C4-2B (cell line): Measurements from ENCODE around the gene ESYT1.
A peak's percentile ranks its signal among the peaks of the same experiment; 100 is the strongest.

Source experiments
- H3K27ac ChIP-seq: fragments of 450-650 bp; 2 replicates; pipeline ENCODE4 v1.5.1; 2017
- ZFX ChIP-seq: fragments of 450-650 bp; IDR thresholded peaks from 2 replicates; pipeline ENCODE4 v1.6.1; 2017
- TF ChIP-seq, protein P1 (sequence below): fragments of 450-650 bp; conservative IDR thresholded peaks from 2 replicates; pipeline ENCODE4 v1.5.1; 2017; ENCODE audit warnings: mild to moderate bottlenecking

Gene ESYT1

DNA sequence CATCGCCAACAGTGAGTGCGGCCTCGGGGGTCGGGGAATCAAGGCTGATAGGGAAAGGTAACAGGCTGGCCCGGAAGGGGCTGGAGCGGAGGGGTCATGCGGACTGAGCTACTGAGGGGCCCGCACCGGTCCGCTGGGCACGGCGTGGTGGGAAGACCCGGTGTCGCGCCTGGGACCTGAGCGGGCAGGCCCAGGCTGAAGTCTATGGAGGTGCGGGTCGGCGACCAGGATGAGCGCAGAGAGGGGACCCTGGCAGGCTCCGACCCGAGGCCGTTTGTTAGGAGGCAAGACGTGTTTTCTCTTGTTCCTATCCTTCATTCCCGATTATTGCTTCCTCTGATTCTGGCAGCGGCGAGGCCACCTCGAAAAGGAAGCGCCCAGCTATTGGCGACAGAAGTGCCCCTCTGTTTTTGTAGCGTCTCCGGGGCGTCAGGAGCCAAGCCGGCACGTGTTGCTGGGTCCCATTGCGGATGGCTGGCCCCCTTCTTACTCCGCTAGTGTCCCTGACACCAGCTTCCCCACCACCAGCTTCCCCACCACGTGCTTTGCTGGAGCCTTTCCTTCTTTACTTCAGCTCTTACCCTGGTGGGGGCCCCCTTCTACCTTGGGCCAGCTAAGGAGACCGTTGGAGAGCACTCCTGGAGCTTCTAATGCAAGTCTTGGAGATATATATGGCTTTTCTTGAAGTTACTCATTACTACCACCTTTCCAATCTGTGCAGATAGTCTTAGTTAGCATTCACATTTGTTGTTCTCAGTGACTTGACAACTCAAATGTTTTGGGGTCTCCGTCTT lies 23.1 kb upstream of the ESYT1 start:
- TF ChIP-seq, protein P1, sequence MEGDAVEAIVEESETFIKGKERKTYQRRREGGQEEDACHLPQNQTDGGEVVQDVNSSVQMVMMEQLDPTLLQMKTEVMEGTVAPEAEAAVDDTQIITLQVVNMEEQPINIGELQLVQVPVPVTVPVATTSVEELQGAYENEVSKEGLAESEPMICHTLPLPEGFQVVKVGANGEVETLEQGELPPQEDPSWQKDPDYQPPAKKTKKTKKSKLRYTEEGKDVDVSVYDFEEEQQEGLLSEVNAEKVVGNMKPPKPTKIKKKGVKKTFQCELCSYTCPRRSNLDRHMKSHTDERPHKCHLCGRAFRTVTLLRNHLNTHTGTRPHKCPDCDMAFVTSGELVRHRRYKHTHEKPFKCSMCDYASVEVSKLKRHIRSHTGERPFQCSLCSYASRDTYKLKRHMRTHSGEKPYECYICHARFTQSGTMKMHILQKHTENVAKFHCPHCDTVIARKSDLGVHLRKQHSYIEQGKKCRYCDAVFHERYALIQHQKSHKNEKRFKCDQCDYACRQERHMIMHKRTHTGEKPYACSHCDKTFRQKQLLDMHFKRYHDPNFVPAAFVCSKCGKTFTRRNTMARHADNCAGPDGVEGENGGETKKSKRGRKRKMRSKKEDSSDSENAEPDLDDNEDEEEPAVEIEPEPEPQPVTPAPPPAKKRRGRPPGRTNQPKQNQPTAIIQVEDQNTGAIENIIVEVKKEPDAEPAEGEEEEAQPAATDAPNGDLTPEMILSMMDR = no peak
- peak; percentile 23; the same call in 1 of the 2 replicates for TF ChIP-seq ZFX
- H3K27ac ChIP-seq = peak overlapping the region; percentile 97

DNA sequence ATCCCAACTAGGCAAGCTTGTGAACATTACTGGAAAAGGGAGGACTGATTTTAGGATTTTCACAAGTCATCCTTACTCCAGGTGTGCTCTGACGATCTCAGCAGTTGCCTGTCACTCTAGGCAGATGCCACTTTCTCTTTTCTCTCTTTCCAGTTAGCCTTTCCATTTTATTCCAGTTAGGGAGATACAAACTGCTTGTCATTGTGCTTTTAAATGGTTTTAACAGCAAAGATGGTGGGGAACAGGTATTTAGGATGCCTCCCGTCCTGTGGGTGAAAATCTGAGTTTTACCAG lies 22.5 kb upstream of the ESYT1 start:
- no peak for TF ChIP-seq ZFX
- TF ChIP-seq, protein P1 = no peak
- H3K27ac ChIP-seq = peak overlapping the region; percentile 97

DNA sequence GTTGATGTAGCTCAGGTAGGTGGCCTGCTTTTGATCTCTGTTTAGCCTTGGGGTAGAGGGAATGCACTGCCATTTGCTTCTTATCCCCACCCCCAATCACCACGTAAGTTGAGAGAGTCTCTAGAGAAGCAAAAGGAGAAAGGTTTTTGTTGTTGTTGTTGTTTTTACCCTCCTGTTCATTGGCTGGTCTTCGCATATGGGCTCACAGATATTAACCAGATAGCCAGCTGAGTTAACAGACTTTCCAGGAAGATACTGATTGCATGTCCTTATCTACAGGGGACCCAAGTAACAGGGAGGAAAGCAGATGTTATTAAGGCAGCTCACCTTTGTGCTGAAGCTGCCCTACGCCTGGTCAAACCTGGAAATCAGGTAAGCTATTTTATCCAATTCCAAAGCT lies 20.8 kb upstream of the ESYT1 start:
- no peak overlapping the region for H3K27ac ChIP-seq
- no peak for TF ChIP-seq ZFX
- TF ChIP-seq, protein P1 = no peak

DNA sequence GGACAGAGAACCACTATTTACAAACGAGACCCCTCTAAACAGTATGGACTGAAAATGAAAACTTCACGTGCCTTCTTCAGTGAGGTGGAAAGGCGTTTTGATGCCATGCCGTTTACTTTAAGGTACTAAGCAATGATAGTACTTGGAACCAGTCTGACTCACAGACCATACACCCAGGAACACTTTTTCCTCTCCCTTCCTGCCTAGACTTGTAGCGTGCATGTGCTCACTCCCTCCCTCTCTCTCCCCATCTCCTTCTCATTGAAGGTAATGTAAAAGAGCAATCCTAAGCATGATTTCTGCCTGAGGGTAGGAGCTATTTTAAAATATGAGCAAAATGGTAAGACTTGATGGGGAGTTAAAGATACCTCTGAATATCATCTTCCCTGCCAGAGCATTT lies 17.5 kb upstream of the ESYT1 start:
- H3K27ac ChIP-seq = no peak overlapping the region
- TF ChIP-seq, protein P1 = no peak
- no peak for TF ChIP-seq ZFX

DNA sequence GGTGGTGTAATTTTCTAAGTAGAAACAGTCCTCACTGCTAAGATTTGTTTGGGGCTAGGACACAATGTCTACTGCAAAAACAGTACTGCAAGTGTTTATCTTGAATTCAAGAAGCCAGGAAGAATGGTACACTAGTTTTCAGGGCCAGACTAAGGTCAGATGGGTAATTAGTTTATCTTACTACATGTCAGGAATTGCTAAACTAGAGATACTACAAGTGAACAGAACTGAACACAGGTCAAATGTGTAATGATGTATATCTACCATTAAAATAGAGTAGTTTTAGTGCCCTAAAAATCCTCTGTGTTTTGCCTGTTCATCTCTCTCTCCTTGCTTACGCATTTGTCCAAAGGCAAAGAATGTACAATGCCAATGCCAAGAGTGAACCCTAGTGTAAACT lies 14.0 kb upstream of the ESYT1 start:
- TF ChIP-seq ZFX = no peak
- TF ChIP-seq, protein P1 = no peak
- H3K27ac ChIP-seq = no peak overlapping the region

DNA sequence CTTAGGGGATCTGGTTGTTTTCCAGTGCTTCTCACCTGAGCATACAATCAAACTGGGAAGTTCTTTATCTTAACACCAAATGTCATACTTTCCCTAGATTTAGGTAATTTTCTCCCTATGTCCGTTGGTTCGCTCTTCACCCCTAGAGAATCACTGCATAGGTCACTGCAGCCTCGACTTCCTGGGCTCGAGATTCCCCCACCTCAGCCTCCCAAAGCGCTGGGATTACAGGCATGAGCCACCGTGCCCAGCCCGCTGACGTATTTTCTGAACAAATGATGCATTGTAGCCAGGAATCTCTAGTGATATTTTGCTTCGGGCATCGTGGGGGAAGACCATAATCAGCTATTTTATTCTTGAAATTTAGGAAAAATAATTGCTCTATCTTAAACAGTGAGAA lies 12.7 kb upstream of the ESYT1 start:
- H3K27ac ChIP-seq = peak overlapping the region; percentile 96
- TF ChIP-seq, protein P1 = no peak
- no peak for TF ChIP-seq ZFX

DNA sequence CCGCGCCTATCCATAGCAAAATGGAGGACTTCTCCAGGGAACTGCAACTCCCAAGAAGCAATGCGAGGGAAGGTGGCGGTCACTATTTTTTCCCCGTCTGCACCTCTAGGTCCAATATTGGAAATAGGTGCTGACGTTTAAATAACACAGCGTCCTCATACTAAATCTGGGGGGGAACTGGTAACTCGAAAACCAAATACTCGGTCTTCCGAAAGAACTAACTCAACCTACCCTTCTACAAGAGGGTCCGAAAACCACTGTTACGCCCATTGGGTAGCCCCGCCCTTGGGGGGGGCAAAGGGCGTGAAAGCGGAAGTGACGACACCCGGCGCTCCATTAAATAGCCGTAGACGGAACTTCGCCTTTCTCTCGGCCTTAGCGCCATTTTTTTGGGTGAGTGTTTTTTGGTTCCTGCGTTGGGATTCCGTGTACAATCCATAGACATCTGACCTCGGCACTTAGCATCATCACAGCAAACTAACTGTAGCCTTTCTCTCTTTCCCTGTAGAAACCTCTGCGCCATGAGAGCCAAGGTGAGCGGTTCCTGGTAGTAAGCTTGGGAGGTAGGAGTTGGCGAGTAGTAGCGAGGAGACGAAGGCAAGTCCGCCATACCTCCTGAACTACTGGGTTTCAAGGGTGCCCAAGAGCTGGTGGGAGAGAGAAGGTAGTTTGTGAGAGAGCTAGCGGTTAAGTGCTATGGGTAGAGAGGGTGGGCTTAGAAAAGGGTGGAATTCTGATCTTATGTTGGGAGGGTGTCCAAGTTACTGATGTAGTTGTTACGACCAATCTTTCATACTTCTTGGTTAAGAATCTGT lies 11.6 kb upstream of the ESYT1 start, which contains the start of gene RPL41:
TSS of gene RPL41 (plus strand) at position 367 of the 815 bp plus-strand sequence.
- TF ChIP-seq, protein P1 = no peak
- TF ChIP-seq ZFX = 0 out of 2 replicates have a peak, but pooled peaks have one; percentile 19
- H3K27ac ChIP-seq = peak within 1 kb of the TSS; percentile 96

DNA sequence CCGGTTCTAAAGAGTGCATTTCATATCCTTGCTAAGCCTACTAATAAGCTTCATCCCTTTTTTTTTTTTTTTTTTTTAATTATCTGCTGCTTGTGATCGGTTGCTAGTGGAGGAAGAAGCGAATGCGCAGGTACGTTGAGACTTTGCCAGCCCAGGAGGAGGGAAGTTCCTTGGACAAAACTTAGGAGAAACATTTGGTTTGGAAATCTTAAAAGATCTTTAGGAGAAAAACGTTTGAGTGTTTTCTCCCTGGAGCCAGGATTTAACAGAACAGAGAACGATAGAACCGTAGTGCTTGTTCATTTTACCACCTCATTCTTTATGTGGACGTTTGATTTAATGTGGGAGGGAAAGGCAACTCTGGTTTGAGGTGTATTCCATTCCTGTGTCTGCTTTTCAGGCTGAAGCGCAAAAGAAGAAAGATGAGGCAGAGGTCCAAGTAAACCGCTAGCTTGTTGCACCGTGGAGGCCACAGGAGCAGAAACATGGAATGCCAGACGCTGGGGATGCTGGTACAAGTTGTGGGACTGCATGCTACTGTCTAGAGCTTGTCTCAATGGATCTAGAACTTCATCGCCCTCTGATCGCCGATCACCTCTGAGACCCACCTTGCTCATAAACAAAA lies 10.9 kb upstream of the ESYT1 start:
- H3K27ac ChIP-seq = peak overlapping the region; percentile 96
